WTC11 (cell line): ENCODE measurements around the gene IMP3. TPM values are rescaled to one million over a fixed set of nuclear protein-coding genes. Genes with fewer than 3 reads are reported as not detected.

Experiments
- ATAC-seq: fragments of 200-7000 bp; cut with Tn5 transposase; 2 replicates; pipeline ENCODE4 v1.10.0; 2021; ENCODE audit warnings: mild to moderate bottlenecking, moderate library complexity
- CTCF ChIA-PET: fragments of 300-600 bp; sonication (Branson Sonifier 250); formaldehyde crosslinking; loops from one replicate; lab custom pipeline; 2021; ENCODE audit warnings: antibody characterized with exemption; lab: Charles Lee
- POLR2A ChIA-PET: fragments of 350-600 bp; sonication (Branson Sonifier 250); formaldehyde crosslinking; loops from one replicate; lab custom pipeline; 2021; ENCODE audit warnings: antibody characterized with exemption; lab: Charles Lee
- DNase-seq: peaks from one replicate; pipeline ENCODE4 v3.0.0; 2021; ENCODE audit warnings: low spot score
- H3K27ac Mint-ChIP-seq: 2 replicates; pipeline ENCODE4 v1.8.0; 2021; ENCODE audit warnings: mixed read lengths
- H3K27me3 Mint-ChIP-seq: 2 replicates; pipeline ENCODE4 v1.8.0; 2021; ENCODE audit warnings: low read depth, mild to moderate bottlenecking, moderate library complexity, mixed read lengths
- H3K36me3 Mint-ChIP-seq: 2 replicates; pipeline ENCODE4 v1.8.0; 2021; ENCODE audit warnings: mixed read lengths
- H3K4me1 Mint-ChIP-seq: 2 replicates; pipeline ENCODE4 v1.8.0; 2022; ENCODE audit warnings: mixed read lengths
- H3K4me3 Mint-ChIP-seq: 2 replicates; pipeline ENCODE4 v1.8.0; 2021; ENCODE audit warnings: mild to moderate bottlenecking, moderate library complexity, mixed read lengths
- H3K9me3 Mint-ChIP-seq: 2 replicates; pipeline ENCODE4 v1.8.0; 2021; ENCODE audit warnings: mixed read lengths
- CREM ChIP-seq: sonication (generic); formaldehyde crosslinking; IDR thresholded peaks from 2 replicates; pipeline ENCODE4 v1.8.1; 2022; ENCODE audit warnings: mild to moderate bottlenecking, missing genetic modification reagents, moderate library complexity
- FOXK1 ChIP-seq: sonication (generic); formaldehyde crosslinking; IDR thresholded peaks from 2 replicates; pipeline ENCODE4 v1.8.0; 2022; ENCODE audit warnings: mild to moderate bottlenecking, moderate library complexity, missing genetic modification reagents
- GTF2I ChIP-seq: fragments of 250-450 bp; sonication (Bioruptor Pico); conservative IDR thresholded peaks from 2 replicates; pipeline ENCODE4 v1.4.0; 2021; ENCODE audit warnings: mild to moderate bottlenecking
- JAZF1 ChIP-seq: fragments of 250-450 bp; sonication (Bioruptor Pico); IDR thresholded peaks from 2 replicates; pipeline ENCODE4 v1.9.0; 2021; ENCODE audit warnings: moderate library complexity, mild to moderate bottlenecking, inconsistent platforms
- OVOL2 ChIP-seq: fragments of 250-450 bp; sonication (Bioruptor Pico); IDR thresholded peaks from 2 replicates; pipeline ENCODE4 v1.9.0; 2021; ENCODE audit warnings: mild to moderate bottlenecking, borderline replicate concordance
- PRRX2 ChIP-seq: fragments of 250-450 bp; sonication (Bioruptor Pico); IDR thresholded peaks from 2 replicates; pipeline ENCODE4 v1.8.0; 2021; ENCODE audit warnings: mild to moderate bottlenecking
- RELA ChIP-seq: sonication (generic); formaldehyde crosslinking; IDR thresholded peaks from 2 replicates; pipeline ENCODE4 v1.8.1; 2022; ENCODE audit warnings: missing genetic modification reagents, mild to moderate bottlenecking, borderline replicate concordance
- ZNF138 ChIP-seq: sonication (generic); formaldehyde crosslinking; conservative IDR thresholded peaks from 2 replicates; pipeline ENCODE4 v1.8.1; 2022; ENCODE audit warnings: mild to moderate bottlenecking, moderate library complexity, missing genetic modification reagents
- ZNF416 ChIP-seq: fragments of 250-450 bp; sonication (Bioruptor Pico); IDR thresholded peaks from 2 replicates; pipeline ENCODE4 v1.9.0; 2021; ENCODE audit warnings: mild to moderate bottlenecking, inconsistent platforms
- ZNF671 ChIP-seq: fragments of 250-450 bp; sonication (Bioruptor Pico); IDR thresholded peaks from 2 replicates; pipeline ENCODE4 v1.8.0; 2021; ENCODE audit warnings: mild to moderate bottlenecking
- total RNA-seq: library from RNA; stranded (reverse); gene quantifications from 3 replicates; pipeline ENCODE4 v1.2.3, GENCODE V29; 2021
- TF ChIP-seq, protein P1 (sequence below): fragments of 250-450 bp; sonication (Bioruptor Pico); IDR thresholded peaks from 2 replicates; pipeline ENCODE4 v1.8.0; 2021; ENCODE audit warnings: mild to moderate bottlenecking
- TF ChIP-seq, protein P2 (sequence below): fragments of 250-450 bp; sonication (Bioruptor Pico); IDR thresholded peaks from 2 replicates; pipeline ENCODE4 v2.1.2; 2022; ENCODE audit warnings: mild to moderate bottlenecking, moderate library complexity
- TF ChIP-seq, protein P3 (sequence below): sonication (generic); formaldehyde crosslinking; IDR thresholded peaks from 2 replicates; pipeline ENCODE4 v1.8.0; 2023; ENCODE audit warnings: mild to moderate bottlenecking, missing genetic modification reagents
- TF ChIP-seq, protein P4 (sequence below): sonication (generic); formaldehyde crosslinking; IDR thresholded peaks from 2 replicates; pipeline ENCODE4 v1.8.0; 2023; ENCODE audit warnings: missing genetic modification reagents, mild to moderate bottlenecking, borderline replicate concordance
- TF ChIP-seq, protein P5 (sequence below): sonication (generic); formaldehyde crosslinking; IDR thresholded peaks from 2 replicates; pipeline ENCODE4 v1.8.1; 2022; ENCODE audit warnings: low read depth, missing genetic modification reagents, borderline replicate concordance

Gene IMP3
- total RNA-seq, 1 experiment from 2014 or later, result 107 TPM

DNA sequence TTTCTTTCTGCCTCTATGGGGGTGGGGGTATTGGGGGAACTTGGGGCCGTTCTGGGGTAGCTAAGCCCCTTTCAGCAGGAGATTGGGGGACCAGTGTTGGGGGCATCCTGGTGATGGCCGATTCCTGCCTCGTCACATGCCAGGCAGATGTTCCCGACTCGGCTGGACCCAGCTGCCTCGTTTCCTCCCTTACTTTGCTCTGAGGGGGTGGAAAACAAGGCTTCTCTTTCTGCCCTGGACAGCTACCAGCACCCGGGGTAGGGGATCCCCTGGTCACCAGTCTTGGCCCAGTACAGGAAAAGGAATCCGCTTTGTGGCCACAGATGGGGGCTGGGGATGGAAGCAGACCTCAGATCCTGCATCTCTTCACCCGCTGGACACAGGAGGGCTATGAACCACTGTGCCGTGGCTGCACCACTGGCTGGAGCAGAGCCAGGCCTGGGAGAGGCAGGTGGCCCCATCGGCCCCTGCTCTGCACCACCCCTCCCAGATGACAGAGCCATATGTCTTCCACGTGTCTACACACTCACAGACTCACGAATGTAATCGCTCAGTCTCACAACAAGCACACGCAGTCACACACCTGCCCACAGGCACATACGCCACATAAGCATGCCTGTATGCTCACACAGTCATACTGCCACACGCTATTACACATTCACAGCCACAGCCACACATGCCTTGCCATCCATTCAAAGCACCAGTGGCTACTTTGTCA, 20.1 kb upstream of the IMP3 start:
- DNase-seq (no peak), ATAC-seq (no peak)
- POLR2A ChIA-PET, result interaction anchor here (0.8 kb wide), 1 partner anchor 20 kb away, joined by 3 read pairs; the partner anchor contains the start of gene IMP3
- H3K27ac Mint-ChIP-seq, result peak overlapping the region; percentile 30; the same call in 1 of the 2 replicates
- H3K4me1 Mint-ChIP-seq, result no peaks in the 10 kb centered on the region
- H3K9me3 Mint-ChIP-seq, result no peaks in the 10 kb centered on the region
- no peak overlapping the region for H3K4me3 Mint-ChIP-seq
- H3K27me3 Mint-ChIP-seq, result no peaks in the 10 kb centered on the region
- H3K36me3 Mint-ChIP-seq, result peaks cover 10% of the 10 kb centered on the region; the same call in 1 of the 2 replicates
- CTCF ChIA-PET, result interaction anchor here (1.4 to 1.8 kb wide), 3 partner anchors 12 to 292 kb away, joined by 4 to 10 read pairs (median 9); partner anchors contain the start of genes MAN2C1 and SNX33
- TF ChIP-seq GTF2I (CRISPR knock-in tag), result no peak

DNA sequence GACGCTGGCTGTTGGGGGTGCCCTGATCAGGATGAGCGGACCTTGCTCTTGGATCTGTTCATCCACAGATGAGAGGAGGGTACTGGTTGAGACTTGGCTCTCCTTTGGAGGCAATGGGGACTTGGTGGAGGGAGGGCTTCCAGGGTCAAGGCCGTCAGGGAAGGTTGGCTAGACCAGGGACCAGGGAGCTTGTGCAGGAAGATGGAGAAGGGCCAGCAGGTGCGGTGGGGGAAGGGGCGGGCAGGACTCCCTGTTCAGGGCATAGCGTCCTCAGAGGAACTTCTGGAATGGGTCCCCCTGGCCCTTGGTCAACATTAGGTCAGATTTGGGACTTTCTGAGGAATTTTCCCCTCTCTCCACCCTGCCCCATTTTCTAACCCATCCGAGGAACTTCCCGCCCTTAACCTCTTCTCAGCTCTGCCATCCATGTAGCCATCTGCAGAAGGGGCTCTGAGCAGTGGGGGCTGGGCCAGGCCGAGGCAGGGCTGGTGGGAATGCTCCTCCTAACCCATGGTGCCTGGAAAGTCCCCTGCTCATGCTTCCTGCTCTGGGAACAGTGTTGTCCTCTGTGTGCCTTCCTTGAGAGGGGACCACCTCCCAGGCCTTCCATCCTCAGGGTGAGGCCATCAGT, 19.2 kb upstream of the IMP3 start:
- POLR2A ChIA-PET, result no interaction called here
- TF ChIP-seq, protein P1, sequence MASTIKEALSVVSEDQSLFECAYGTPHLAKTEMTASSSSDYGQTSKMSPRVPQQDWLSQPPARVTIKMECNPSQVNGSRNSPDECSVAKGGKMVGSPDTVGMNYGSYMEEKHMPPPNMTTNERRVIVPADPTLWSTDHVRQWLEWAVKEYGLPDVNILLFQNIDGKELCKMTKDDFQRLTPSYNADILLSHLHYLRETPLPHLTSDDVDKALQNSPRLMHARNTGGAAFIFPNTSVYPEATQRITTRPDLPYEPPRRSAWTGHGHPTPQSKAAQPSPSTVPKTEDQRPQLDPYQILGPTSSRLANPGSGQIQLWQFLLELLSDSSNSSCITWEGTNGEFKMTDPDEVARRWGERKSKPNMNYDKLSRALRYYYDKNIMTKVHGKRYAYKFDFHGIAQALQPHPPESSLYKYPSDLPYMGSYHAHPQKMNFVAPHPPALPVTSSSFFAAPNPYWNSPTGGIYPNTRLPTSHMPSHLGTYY, result no peak
- TF ChIP-seq, all 79 proteins: peak for 0
- H3K27me3 Mint-ChIP-seq, result no peaks in the 10 kb centered on the region
- H3K36me3 Mint-ChIP-seq, result peaks cover 10% of the 10 kb centered on the region; the same call in 1 of the 2 replicates
- ATAC-seq, result no peak
- H3K9me3 Mint-ChIP-seq, result no peaks in the 10 kb centered on the region
- DNase-seq, result no peak
- no peak overlapping the region for H3K4me3 Mint-ChIP-seq
- CTCF ChIA-PET, result no interaction called here
- H3K4me1 Mint-ChIP-seq, result no peaks in the 10 kb centered on the region
- H3K27ac Mint-ChIP-seq, result peak overlapping the region; percentile 53; the same call in 1 of the 2 replicates

DNA sequence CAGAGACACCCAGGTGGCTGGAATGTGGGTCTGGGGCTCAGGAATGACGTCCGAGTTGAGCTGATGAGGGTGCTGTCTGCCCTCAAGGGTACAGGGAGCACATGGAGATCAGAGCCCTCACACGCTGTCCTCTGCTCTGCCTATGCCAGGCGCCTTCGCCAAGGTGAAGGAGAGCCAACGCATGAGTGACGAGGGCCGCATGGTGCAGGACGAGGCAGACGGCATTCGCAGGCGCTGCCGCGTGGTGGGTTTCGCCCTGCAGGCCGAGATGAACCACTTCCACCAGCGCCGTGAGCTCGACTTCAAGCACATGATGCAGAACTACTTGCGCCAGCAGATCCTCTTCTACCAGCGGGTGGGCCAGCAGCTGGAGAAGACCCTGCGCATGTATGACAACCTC, 16.8 kb upstream of the IMP3 start:
- POLR2A ChIA-PET, result no interaction called here
- Mint-ChIP-seq H3K27me3 (no peaks in the 10 kb centered on the region), H3K27ac (peak overlapping the region; percentile 43), H3K4me1 (peaks cover 16% of the 10 kb centered on the region), H3K4me3 (no peak overlapping the region), H3K36me3 (peaks cover 10% of the 10 kb centered on the region; the same call in 1 of the 2 replicates), H3K9me3 (no peaks in the 10 kb centered on the region)
- no peak for TF ChIP-seq JAZF1
- TF ChIP-seq ZNF416 (CRISPR knock-in tag), result no peak
- no peak for TF ChIP-seq ZNF671 (CRISPR knock-in tag)
- no peak for ATAC-seq
- CTCF ChIA-PET, result no interaction called here
- no peak for DNase-seq

DNA sequence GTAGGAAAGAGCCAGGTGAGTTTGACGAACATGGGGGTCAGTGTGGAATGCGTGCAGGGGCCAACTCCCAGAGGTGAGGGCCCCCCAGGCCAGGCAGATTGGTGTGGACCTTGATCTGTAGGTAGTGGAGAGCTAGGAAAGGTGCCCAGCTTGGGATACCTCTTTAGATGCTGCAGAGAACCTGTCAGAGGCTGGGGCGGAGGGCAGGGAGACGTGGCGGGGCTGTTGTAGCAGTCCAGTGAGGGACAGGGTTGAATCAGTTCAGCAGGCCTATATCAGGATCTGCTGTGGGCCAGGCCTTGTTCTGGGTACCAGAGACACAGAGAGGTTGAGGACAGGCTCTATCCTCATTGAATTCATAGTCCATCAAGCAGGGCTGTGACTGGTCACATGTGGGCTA, 16.3 kb upstream of the IMP3 start:
- H3K27ac Mint-ChIP-seq, result peak overlapping the region; percentile 43
- peaks cover 10% of the 10 kb centered on the region; the same call in 1 of the 2 replicates for H3K36me3 Mint-ChIP-seq
- DNase-seq, result no peak
- CTCF ChIA-PET, result no interaction called here
- peaks cover 21% of the 10 kb centered on the region for H3K4me1 Mint-ChIP-seq
- POLR2A ChIA-PET, result no interaction called here
- H3K9me3 Mint-ChIP-seq, result no peaks in the 10 kb centered on the region
- H3K4me3 Mint-ChIP-seq, result no peak overlapping the region
- H3K27me3 Mint-ChIP-seq, result no peaks in the 10 kb centered on the region
- no peak for ATAC-seq
- TF ChIP-seq PRRX2 (CRISPR knock-in tag) (no peak), JAZF1 (no peak), OVOL2 (no peak), ZNF138 (CRISPR knock-in tag) (no peak), RELA (CRISPR knock-in tag) (no peak), FOXK1 (CRISPR knock-in tag) (no peak), CREM (CRISPR knock-in tag) (no peak)
- TF ChIP-seq, protein P2, sequence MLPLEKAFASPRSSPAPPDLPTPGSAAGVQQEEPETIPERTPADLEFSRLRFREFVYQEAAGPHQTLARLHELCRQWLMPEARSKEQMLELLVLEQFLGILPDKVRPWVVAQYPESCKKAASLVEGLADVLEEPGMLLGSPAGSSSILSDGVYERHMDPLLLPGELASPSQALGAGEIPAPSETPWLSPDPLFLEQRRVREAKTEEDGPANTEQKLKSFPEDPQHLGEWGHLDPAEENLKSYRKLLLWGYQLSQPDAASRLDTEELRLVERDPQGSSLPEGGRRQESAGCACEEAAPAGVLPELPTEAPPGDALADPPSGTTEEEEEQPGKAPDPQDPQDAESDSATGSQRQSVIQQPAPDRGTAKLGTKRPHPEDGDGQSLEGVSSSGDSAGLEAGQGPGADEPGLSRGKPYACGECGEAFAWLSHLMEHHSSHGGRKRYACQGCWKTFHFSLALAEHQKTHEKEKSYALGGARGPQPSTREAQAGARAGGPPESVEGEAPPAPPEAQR (CRISPR knock-in tag), result no peak
- TF ChIP-seq, protein P3, sequence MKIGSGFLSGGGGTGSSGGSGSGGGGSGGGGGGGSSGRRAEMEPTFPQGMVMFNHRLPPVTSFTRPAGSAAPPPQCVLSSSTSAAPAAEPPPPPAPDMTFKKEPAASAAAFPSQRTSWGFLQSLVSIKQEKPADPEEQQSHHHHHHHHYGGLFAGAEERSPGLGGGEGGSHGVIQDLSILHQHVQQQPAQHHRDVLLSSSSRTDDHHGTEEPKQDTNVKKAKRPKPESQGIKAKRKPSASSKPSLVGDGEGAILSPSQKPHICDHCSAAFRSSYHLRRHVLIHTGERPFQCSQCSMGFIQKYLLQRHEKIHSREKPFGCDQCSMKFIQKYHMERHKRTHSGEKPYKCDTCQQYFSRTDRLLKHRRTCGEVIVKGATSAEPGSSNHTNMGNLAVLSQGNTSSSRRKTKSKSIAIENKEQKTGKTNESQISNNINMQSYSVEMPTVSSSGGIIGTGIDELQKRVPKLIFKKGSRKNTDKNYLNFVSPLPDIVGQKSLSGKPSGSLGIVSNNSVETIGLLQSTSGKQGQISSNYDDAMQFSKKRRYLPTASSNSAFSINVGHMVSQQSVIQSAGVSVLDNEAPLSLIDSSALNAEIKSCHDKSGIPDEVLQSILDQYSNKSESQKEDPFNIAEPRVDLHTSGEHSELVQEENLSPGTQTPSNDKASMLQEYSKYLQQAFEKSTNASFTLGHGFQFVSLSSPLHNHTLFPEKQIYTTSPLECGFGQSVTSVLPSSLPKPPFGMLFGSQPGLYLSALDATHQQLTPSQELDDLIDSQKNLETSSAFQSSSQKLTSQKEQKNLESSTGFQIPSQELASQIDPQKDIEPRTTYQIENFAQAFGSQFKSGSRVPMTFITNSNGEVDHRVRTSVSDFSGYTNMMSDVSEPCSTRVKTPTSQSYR (CRISPR knock-in tag), result no peak
- TF ChIP-seq, protein P4, sequence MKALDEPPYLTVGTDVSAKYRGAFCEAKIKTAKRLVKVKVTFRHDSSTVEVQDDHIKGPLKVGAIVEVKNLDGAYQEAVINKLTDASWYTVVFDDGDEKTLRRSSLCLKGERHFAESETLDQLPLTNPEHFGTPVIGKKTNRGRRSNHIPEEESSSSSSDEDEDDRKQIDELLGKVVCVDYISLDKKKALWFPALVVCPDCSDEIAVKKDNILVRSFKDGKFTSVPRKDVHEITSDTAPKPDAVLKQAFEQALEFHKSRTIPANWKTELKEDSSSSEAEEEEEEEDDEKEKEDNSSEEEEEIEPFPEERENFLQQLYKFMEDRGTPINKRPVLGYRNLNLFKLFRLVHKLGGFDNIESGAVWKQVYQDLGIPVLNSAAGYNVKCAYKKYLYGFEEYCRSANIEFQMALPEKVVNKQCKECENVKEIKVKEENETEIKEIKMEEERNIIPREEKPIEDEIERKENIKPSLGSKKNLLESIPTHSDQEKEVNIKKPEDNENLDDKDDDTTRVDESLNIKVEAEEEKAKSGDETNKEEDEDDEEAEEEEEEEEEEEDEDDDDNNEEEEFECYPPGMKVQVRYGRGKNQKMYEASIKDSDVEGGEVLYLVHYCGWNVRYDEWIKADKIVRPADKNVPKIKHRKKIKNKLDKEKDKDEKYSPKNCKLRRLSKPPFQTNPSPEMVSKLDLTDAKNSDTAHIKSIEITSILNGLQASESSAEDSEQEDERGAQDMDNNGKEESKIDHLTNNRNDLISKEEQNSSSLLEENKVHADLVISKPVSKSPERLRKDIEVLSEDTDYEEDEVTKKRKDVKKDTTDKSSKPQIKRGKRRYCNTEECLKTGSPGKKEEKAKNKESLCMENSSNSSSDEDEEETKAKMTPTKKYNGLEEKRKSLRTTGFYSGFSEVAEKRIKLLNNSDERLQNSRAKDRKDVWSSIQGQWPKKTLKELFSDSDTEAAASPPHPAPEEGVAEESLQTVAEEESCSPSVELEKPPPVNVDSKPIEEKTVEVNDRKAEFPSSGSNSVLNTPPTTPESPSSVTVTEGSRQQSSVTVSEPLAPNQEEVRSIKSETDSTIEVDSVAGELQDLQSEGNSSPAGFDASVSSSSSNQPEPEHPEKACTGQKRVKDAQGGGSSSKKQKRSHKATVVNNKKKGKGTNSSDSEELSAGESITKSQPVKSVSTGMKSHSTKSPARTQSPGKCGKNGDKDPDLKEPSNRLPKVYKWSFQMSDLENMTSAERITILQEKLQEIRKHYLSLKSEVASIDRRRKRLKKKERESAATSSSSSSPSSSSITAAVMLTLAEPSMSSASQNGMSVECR (CRISPR knock-in tag), result no peak
- TF ChIP-seq, protein P5, sequence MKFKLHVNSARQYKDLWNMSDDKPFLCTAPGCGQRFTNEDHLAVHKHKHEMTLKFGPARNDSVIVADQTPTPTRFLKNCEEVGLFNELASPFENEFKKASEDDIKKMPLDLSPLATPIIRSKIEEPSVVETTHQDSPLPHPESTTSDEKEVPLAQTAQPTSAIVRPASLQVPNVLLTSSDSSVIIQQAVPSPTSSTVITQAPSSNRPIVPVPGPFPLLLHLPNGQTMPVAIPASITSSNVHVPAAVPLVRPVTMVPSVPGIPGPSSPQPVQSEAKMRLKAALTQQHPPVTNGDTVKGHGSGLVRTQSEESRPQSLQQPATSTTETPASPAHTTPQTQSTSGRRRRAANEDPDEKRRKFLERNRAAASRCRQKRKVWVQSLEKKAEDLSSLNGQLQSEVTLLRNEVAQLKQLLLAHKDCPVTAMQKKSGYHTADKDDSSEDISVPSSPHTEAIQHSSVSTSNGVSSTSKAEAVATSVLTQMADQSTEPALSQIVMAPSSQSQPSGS, result no peak
